Esophagus muscularis mucosa (tissue), 4 donors: ENCODE data around the gene GSTM3. TPM values are rescaled to one million over a fixed set of nuclear protein-coding genes. Genes with fewer than 3 reads are reported as not detected.
A peak's percentile ranks its signal among the peaks of the same experiment; 100 is the strongest.
"Not testable (repeated sequence)": the region's sequence is repeated elsewhere in the genome, so short reads cannot be mapped to it uniquely, and the experiment has no call there.

Source experiments
- DNase-seq: peaks from one replicate; pipeline ENCODE4 v3.0.0-alpha.2; 2017; ENCODE audit errors: extremely low spot score
- H3K27ac ChIP-seq, 4 donors: fragments of 200-600 bp; sonication (generic); replicated peaks in 1 of 4; 1 replicate in 3 of 4; 2 replicates in 1 of 4; pipeline ENCODE4 v1.5.1; 2016 to 2019; ENCODE audit warnings: mild to moderate bottlenecking in 1 of 4
- H3K27me3 ChIP-seq, 4 donors: fragments of 200-600 bp; sonication (generic); one replicate each; pipeline versions ENCODE4 v1.5.1 to v1.6.0; 2016 to 2019
- H3K36me3 ChIP-seq, 4 donors: fragments of 200-600 bp; sonication (generic); one replicate each; pipeline ENCODE4 v1.5.1; 2016 to 2019
- H3K4me1 ChIP-seq, 4 donors: fragments of 200-600 bp; sonication (generic); one replicate each; pipeline ENCODE4 v1.5.1; 2016 to 2019
- H3K4me3 ChIP-seq, 4 donors: fragments of 200-600 bp; sonication (generic); 1 replicate in 2 of 4; 2 replicates in 2 of 4; pipeline ENCODE4 v1.5.1; 2016 to 2019; ENCODE audit warnings: mild to moderate bottlenecking in 4 of 4, moderate library complexity in 1 of 4
- H3K9me3 ChIP-seq, 4 donors: fragments of 200-600 bp; sonication (generic); 1 replicate in 3 of 4; 2 replicates in 1 of 4; pipeline ENCODE4 v1.5.1; 2016 to 2019
- CTCF ChIP-seq, 3 experiments: fragments of 200-600 bp in 2 of 3; fragments of 450-650 bp in 1 of 3; sonication (generic) in 2 of 3; IDR thresholded peaks; one replicate each; pipeline ENCODE4 v1.5.1; 2017 to 2019; ENCODE audit warnings: antibody characterized with exemption in 3 of 3, mild to moderate bottlenecking in 2 of 3, moderate library complexity in 1 of 3
- EP300 ChIP-seq: sonication (generic); formaldehyde crosslinking; IDR thresholded peaks from one replicate; pipeline ENCODE4 v1.6.1; 2017; ENCODE audit warnings: antibody characterized with exemption
- POLR2A ChIP-seq: fragments of 450-650 bp; IDR thresholded peaks from one replicate; pipeline ENCODE4 v1.6.1; 2017; ENCODE audit warnings: antibody characterized with exemption, moderate library complexity, mild to moderate bottlenecking, low read depth
- POLR2AphosphoS5 ChIP-seq, 2 donors: sonication (generic); formaldehyde crosslinking; IDR thresholded peaks; one replicate each; pipeline ENCODE4 v1.6.1; 2017; ENCODE audit warnings: antibody characterized with exemption in 2 of 2
- WGBS: methylation state at CpG from one replicate; pipeline ENCODE4 v1.1.5; 2018; 5-methylcytosine and 5-hydroxymethylcytosine counted together
- intact Hi-C: fragments of 100-400 bp; cut with DNase I; formaldehyde crosslinking; loops from one replicate; pipeline ENCODE4 v1.15.1; 2023
- total RNA-seq, 4 donors: library from RNA; depleted of rRNA; stranded (reverse); fragments of >200 nt; gene quantifications; one replicate each; pipeline versions ENCODE4 v1.1.0 to v1.2.1, GENCODE V29; 2016

GSTM3 gene
- total RNA-seq, 4 donors from 2014 or later = 64.6 to 111 (median 76.9) TPM

GRCh38 chr1:109691759-109692158, 49.1 kb downstream of the GSTM3 start:
- Histone ChIP-seq H3K36me3 (no peaks in the 10 kb centered on the region), H3K9me3 (no peaks in the 10 kb centered on the region), H3K27ac (no peak overlapping the region), H3K27me3 (no peaks in the 10 kb centered on the region), H3K4me3 (no peak overlapping the region), H3K4me1 (no peaks in the 10 kb centered on the region)
- no peak for DNase-seq
- WGBS = no CpG with 5 or more reads among the region's 6 CpGs
- intact Hi-C loops = no loop called here
- TF ChIP-seq POLR2A (no peak), EP300 (no peak), POLR2AphosphoS5 (IDR thresholded peaks at IDR 0.05) (no peak), CTCF (IDR thresholded peaks at IDR 0.05) (no peak)

GRCh38 chr1:109689844-109690405, 50.9 kb downstream of the GSTM3 start:
- H3K27me3 ChIP-seq = no peaks in the 10 kb centered on the region
- no CpG with 5 or more reads among the region's 6 CpGs for WGBS
- intact Hi-C loops = loop anchor here (5.0 kb wide), 1 partner anchor 48 kb away; no protein-coding TSS in a partner anchor
- TF ChIP-seq POLR2A = no peak
- TF ChIP-seq CTCF (IDR thresholded peaks at IDR 0.05) = no peak
- no peak for TF ChIP-seq POLR2AphosphoS5 (IDR thresholded peaks at IDR 0.05)
- TF ChIP-seq EP300 = no peak
- no peak overlapping the region for H3K4me3 ChIP-seq
- no peaks in the 10 kb centered on the region for H3K4me1 ChIP-seq
- no peak for DNase-seq
- H3K27ac ChIP-seq = no peak overlapping the region
- H3K9me3 ChIP-seq = no peaks in the 10 kb centered on the region
- no peaks in the 10 kb centered on the region for H3K36me3 ChIP-seq

- no peak for DNase-seq
- intact Hi-C loops = loop anchor here (5.0 kb wide), 1 partner anchor 46 kb away; no protein-coding TSS in a partner anchor
- no peaks in the 10 kb centered on the region for H3K36me3 ChIP-seq
- no peak for TF ChIP-seq POLR2A
- no peak for TF ChIP-seq EP300
- TF ChIP-seq CTCF (IDR thresholded peaks at IDR 0.05) = no peak
- no peak for TF ChIP-seq POLR2AphosphoS5 (IDR thresholded peaks at IDR 0.05)
- H3K27ac ChIP-seq = peak within 1 kb of the TSS in 1 of 4 donors; percentile 71
- H3K4me3 ChIP-seq = peak within 1 kb of the TSS in 1 of 4 donors; percentile 64
- no CpG with 5 or more reads among the region's 46 CpGs for WGBS
- no peaks in the 10 kb centered on the region for H3K9me3 ChIP-seq
- H3K27me3 ChIP-seq = no peaks in the 10 kb centered on the region
- no peaks in the 10 kb centered on the region for H3K4me1 ChIP-seq
Measured at GRCh38 chr1:109687641-109688499, 53.0 kb downstream of the GSTM3 start, which contains the start of gene GSTM1. Gene GSTM1, plus strand, starts transcription at chr1:109687817. Its CDS starts 57 bp downstream, at chr1:109687874.

GRCh38 chr1:109687109-109687508, 53.7 kb downstream of the GSTM3 start:
- not testable (repeated sequence) for H3K27me3 ChIP-seq, H3K4me1 ChIP-seq, H3K36me3 ChIP-seq, H3K9me3 ChIP-seq
- intact Hi-C loops = loop anchor here (5.0 kb wide), 1 partner anchor 45 kb away; no protein-coding TSS in a partner anchor
- peak overlapping the region in 1 of 4 donors; percentile 64 for H3K4me3 ChIP-seq
- no CpG with 5 or more reads among the region's 11 CpGs for WGBS
- peak; percentile 4 for DNase-seq
- peak overlapping the region in 1 of 4 donors; percentile 71 for H3K27ac ChIP-seq

- H3K27me3 ChIP-seq, H3K27ac ChIP-seq, DNase-seq, H3K4me3 ChIP-seq, H3K4me1 ChIP-seq, H3K36me3 ChIP-seq, H3K9me3 ChIP-seq: not testable (repeated sequence)
- no CpG with 5 or more reads among the region's 4 CpGs for WGBS
- intact Hi-C loops = loop anchor here (5.0 kb wide), 1 partner anchor 44 kb away; no protein-coding TSS in a partner anchor
Measured at GRCh38 chr1:109685890-109686289, 54.9 kb downstream of the GSTM3 start.

GRCh38 chr1:109685399-109685798, 55.4 kb downstream of the GSTM3 start:
- H3K9me3 ChIP-seq, H3K36me3 ChIP-seq, H3K27ac ChIP-seq, H3K4me1 ChIP-seq, DNase-seq, H3K4me3 ChIP-seq, H3K27me3 ChIP-seq: not testable (repeated sequence)
- intact Hi-C loops = loop anchor here (5.0 kb wide), 1 partner anchor 43 kb away; no protein-coding TSS in a partner anchor
- WGBS = no CpG with 5 or more reads among the region's 1 CpG

- not testable (repeated sequence) for H3K9me3 ChIP-seq, DNase-seq, H3K27ac ChIP-seq, H3K27me3 ChIP-seq, H3K4me3 ChIP-seq, H3K4me1 ChIP-seq, H3K36me3 ChIP-seq
- WGBS = no CpG with 5 or more reads among the region's 6 CpGs
- intact Hi-C loops = loop anchor here (5.0 kb wide), 1 partner anchor 42 kb away; no protein-coding TSS in a partner anchor
Measured at GRCh38 chr1:109684777-109685176, 56.1 kb downstream of the GSTM3 start.
